Ishikawa (cell line): ENCODE measurements around the gene SLC22A15.

Experiments used
- CEBPB ChIP-seq: IDR thresholded peaks from 2 replicates; pipeline ENCODE4 v1.6.1; 2012
- CREB1 ChIP-seq: IDR thresholded peaks from 2 replicates; pipeline ENCODE4 v1.6.1; 2012; ENCODE audit warnings: low read depth
- EP300 ChIP-seq: IDR thresholded peaks from 2 replicates; pipeline ENCODE4 v1.6.1; 2012; ENCODE audit warnings: borderline replicate concordance
- FOXM1 ChIP-seq: IDR thresholded peaks from 2 replicates; pipeline ENCODE4 v1.6.1; 2012; ENCODE audit warnings: low read depth, borderline replicate concordance
- NFIC ChIP-seq: IDR thresholded peaks from 2 replicates; pipeline ENCODE4 v1.6.1; 2012
- RAD21 ChIP-seq: IDR thresholded peaks from 2 replicates; pipeline ENCODE4 v1.6.1; 2012; ENCODE audit warnings: low read depth
- REST ChIP-seq: IDR thresholded peaks from 2 replicates; pipeline ENCODE4 v1.6.1; 2012; ENCODE audit warnings: low read depth, mild to moderate bottlenecking
- TAF1 ChIP-seq: IDR thresholded peaks from 2 replicates; pipeline ENCODE4 v1.6.1; 2012; ENCODE audit warnings: low read depth, mild to moderate bottlenecking
- TCF12 ChIP-seq: IDR thresholded peaks from 2 replicates; pipeline ENCODE4 v1.6.1; 2012; ENCODE audit warnings: low read depth
- USF1 ChIP-seq: IDR thresholded peaks from 2 replicates; pipeline ENCODE4 v1.6.1; 2012
- YY1 ChIP-seq: IDR thresholded peaks from 2 replicates; pipeline ENCODE4 v1.6.1; 2012; ENCODE audit warnings: low read depth
- ZBTB7A ChIP-seq: IDR thresholded peaks from 2 replicates; pipeline ENCODE4 v1.6.1; 2012; ENCODE audit warnings: low read depth

- TF ChIP-seq CREB1 (no peak), NFIC (no peak), CEBPB (no peak), YY1 (no peak), EP300 (no peak), USF1 (no peak), RAD21 (peak; percentile 66), REST (no peak), FOXM1 (no peak), TAF1 (no peak), ZBTB7A (no peak), TCF12 (no peak)
Measured at GRCh38 chr1:116020668-116021272, 44.5 kb downstream of the SLC22A15 start.
